GM21576 (cell line): ENCODE measurements around the gene FMN2.

Experiments used
- ATAC-seq: cut with Tn5 transposase; IDR thresholded peaks from one replicate; pipeline ENCODE4 v1.9.1; 2021; ENCODE audit warnings: mild to moderate bottlenecking, moderate library complexity; ENCODE audit not compliant: unreplicated experiment

The FMN2 gene

GRCh38 chr1:240096974-240097373 lies 5.3 kb downstream of the FMN2 start:
- no peak for ATAC-seq

GRCh38 chr1:240098534-240098933 lies 6.9 kb downstream of the FMN2 start:
- ATAC-seq, result no peak

GRCh38 chr1:240099329-240099728 lies 7.6 kb downstream of the FMN2 start:
- ATAC-seq, result no peak

GRCh38 chr1:240099748-240100147 lies 8.1 kb downstream of the FMN2 start:
- no peak for ATAC-seq

- ATAC-seq, result no peak
These were observed 8.8 kb downstream of the FMN2 start for GRCh38 chr1:240100371-240100934.

GRCh38 chr1:240101306-240101705 lies 9.6 kb downstream of the FMN2 start:
- ATAC-seq, result no peak

- no peak for ATAC-seq
These were observed 10.1 kb downstream of the FMN2 start for GRCh38 chr1:240101737-240102136.

GRCh38 chr1:240104672-240105071 lies 13.0 kb downstream of the FMN2 start:
- ATAC-seq, result no peak

GRCh38 chr1:240107058-240107684 lies 15.5 kb downstream of the FMN2 start:
- ATAC-seq, result no peak

GRCh38 chr1:240109130-240109529 lies 17.4 kb downstream of the FMN2 start:
- ATAC-seq, result no peak

- no peak for ATAC-seq
These were observed 18.4 kb downstream of the FMN2 start for GRCh38 chr1:240109920-240110636.

- no peak for ATAC-seq
These were observed 19.9 kb downstream of the FMN2 start for GRCh38 chr1:240111558-240111957.

- no peak for ATAC-seq
These were observed 22.5 kb downstream of the FMN2 start for GRCh38 chr1:240114222-240114621.

GRCh38 chr1:240115831-240116230 lies 24.1 kb downstream of the FMN2 start:
- ATAC-seq, result no peak

GRCh38 chr1:240116831-240117769 lies 25.4 kb downstream of the FMN2 start:
- ATAC-seq, result no peak

- ATAC-seq, result no peak
These were observed 26.2 kb downstream of the FMN2 start for GRCh38 chr1:240117930-240118329.

GRCh38 chr1:240122639-240123613 lies 31.2 kb downstream of the FMN2 start:
- no peak for ATAC-seq

- no peak for ATAC-seq
These were observed 35.1 kb downstream of the FMN2 start for GRCh38 chr1:240126821-240127220.

- ATAC-seq, result no peak
These were observed 36.7 kb downstream of the FMN2 start for GRCh38 chr1:240128366-240128765.

GRCh38 chr1:240134113-240134512 lies 42.4 kb downstream of the FMN2 start:
- no peak for ATAC-seq
